Endothelial cell of umbilical vein (primary cell): Measurements from ENCODE around the gene POP5. TPM values are rescaled to one million over a fixed set of nuclear protein-coding genes. Genes with fewer than 3 reads are reported as not detected.

ENCODE experiments used
- BruUV-seq: library from RNA; stranded (reverse); fragments of 400-500 nt; replicated peaks from 2 replicates; lab custom pipeline; 2021; lab: Mats Ljungman, UMichigan
- CTCF ChIA-PET: fragments of 300-600, 350-600 bp; sonication (Branson Sonifier 250); formaldehyde crosslinking; loops from one replicate; lab custom pipeline; 2021; ENCODE audit warnings: antibody characterized with exemption, inconsistent platforms; lab: Charles Lee
- POLR2A ChIA-PET: fragments of 300-600, 350-600 bp; sonication (Branson Sonifier 250); formaldehyde crosslinking; loops from one replicate; lab custom pipeline; 2021; ENCODE audit warnings: antibody characterized with exemption, inconsistent platforms; lab: Charles Lee
- DNase-seq: peaks from one replicate; pipeline ENCODE4 v3.0.0-alpha.2; 2011; ENCODE audit warnings: low read depth, low spot score
- FAIRE-seq: peaks from 2 replicates; lab custom pipeline; 2011; peaks lifted over from hg19 to GRCh38; lab: Jason Lieb, UNC
- H2AFZ ChIP-seq: 2 replicates; pipeline ENCODE4 v1.6.0; 2012; ENCODE audit warnings: low read depth, low read length, control low read depth, inconsistent platforms
- H3K27ac ChIP-seq: 2 replicates; pipeline ENCODE4 v1.5.1; 2011; ENCODE audit warnings: low read depth, mild to moderate bottlenecking, control low read depth, low read length, moderate library complexity; ENCODE audit not compliant: insufficient read depth
- H3K27me3 ChIP-seq, 2 experiments: 2 replicates each; pipeline versions ENCODE4 v1.6.0 to v1.6.1; 2011; ENCODE audit warnings: low read length in 2 of 2, mixed read lengths in 1 of 2; ENCODE audit not compliant: control insufficient read depth in 2 of 2, insufficient read depth in 2 of 2
- H3K36me3 ChIP-seq, 2 experiments: 2 replicates in 1 of 2; 3 replicates in 1 of 2; pipeline ENCODE4 v1.5.1; 2011; ENCODE audit warnings: low read length in 2 of 2, mild to moderate bottlenecking in 1 of 2, moderate library complexity in 1 of 2; ENCODE audit not compliant: control insufficient read depth in 2 of 2, insufficient read depth in 2 of 2; ENCODE audit errors: extremely low read depth in 1 of 2
- H3K4me1 ChIP-seq: 3 replicates; pipeline ENCODE4 v1.5.1; 2011; ENCODE audit warnings: mild to moderate bottlenecking, low read length; ENCODE audit not compliant: control insufficient read depth, insufficient read depth; ENCODE audit errors: extremely low read depth
- H3K4me2 ChIP-seq: 2 replicates; pipeline ENCODE4 v1.6.1; 2011; ENCODE audit warnings: low read length, control low read depth, mixed read lengths; ENCODE audit not compliant: insufficient read depth
- H3K4me3 ChIP-seq, 3 experiments: fragments of 200-600 bp in 1 of 3; sonication (generic), shearing (Covaris generic) in 1 of 3; replicated peaks in 1 of 3; 2 replicates each; pipeline ENCODE4 v1.5.1; 2011 to 2016; ENCODE audit warnings: control low read depth in 3 of 3, low read length in 3 of 3, mild to moderate bottlenecking in 2 of 3, inconsistent platforms in 1 of 3, low read depth in 1 of 3, moderate library complexity in 1 of 3; ENCODE audit not compliant: insufficient read depth in 1 of 3
- H3K79me2 ChIP-seq: 2 replicates; pipeline ENCODE4 v1.6.0; 2012; ENCODE audit warnings: low read length, inconsistent platforms; ENCODE audit not compliant: control insufficient read depth, insufficient read depth
- H3K9ac ChIP-seq: replicated peaks from 2 replicates; pipeline ENCODE3; 2011; ENCODE audit warnings: low read length, control low read depth; ENCODE audit not compliant: insufficient read depth; ENCODE audit errors: extremely low read depth
- H3K9me1 ChIP-seq: replicated peaks from 3 replicates; pipeline ENCODE4 v1.6.0; 2011; ENCODE audit warnings: mild to moderate bottlenecking, low read length; ENCODE audit not compliant: control insufficient read depth, insufficient read depth; ENCODE audit errors: extremely low read depth
- H3K9me3 ChIP-seq: replicated peaks from 2 replicates; pipeline ENCODE4 v1.5.1; 2012; ENCODE audit warnings: low read length, inconsistent platforms; ENCODE audit not compliant: control insufficient read depth, insufficient read depth
- H4K20me1 ChIP-seq: replicated peaks from 2 replicates; pipeline ENCODE3; 2011; ENCODE audit warnings: mild to moderate bottlenecking, low read length; ENCODE audit not compliant: control insufficient read depth, insufficient read depth; ENCODE audit errors: extremely low read depth
- EZH2 ChIP-seq: IDR thresholded peaks from 2 replicates; pipeline ENCODE4 v1.6.1; 2012; ENCODE audit warnings: borderline replicate concordance, low read depth, mild to moderate bottlenecking, moderate library complexity, low read length, inconsistent platforms; ENCODE audit not compliant: severe bottlenecking
- FOS ChIP-seq: IDR thresholded peaks from 2 replicates; pipeline ENCODE4 v1.6.1; 2011; ENCODE audit warnings: mild to moderate bottlenecking, low read length, moderate library complexity, borderline replicate concordance; ENCODE audit not compliant: insufficient read depth
- GATA2 ChIP-seq: IDR thresholded peaks from 2 replicates; pipeline ENCODE4 v1.7.0; 2011; ENCODE audit warnings: low read depth, mild to moderate bottlenecking, moderate library complexity, mixed read lengths, low read length; ENCODE audit not compliant: insufficient read length, insufficient read depth
- JUN ChIP-seq: IDR thresholded peaks from 2 replicates; pipeline ENCODE4 v1.6.1; 2011; ENCODE audit warnings: borderline replicate concordance, low read depth; ENCODE audit not compliant: insufficient read length, insufficient read depth
- MYC ChIP-seq: IDR thresholded peaks from one replicate; pipeline ENCODE4 v1.6.1; 2011; ENCODE audit warnings: mild to moderate bottlenecking, low read depth, low read length
- POLR2A ChIP-seq: IDR thresholded peaks from 2 replicates; pipeline ENCODE4 v1.6.1; 2012; ENCODE audit warnings: low read depth, mild to moderate bottlenecking, control low read depth, low read length
- POLR2AphosphoS5 ChIP-seq: IDR thresholded peaks from 2 replicates; pipeline ENCODE4 v1.6.1; 2012; ENCODE audit warnings: low read depth, mild to moderate bottlenecking, control low read depth, low read length, moderate library complexity; ENCODE audit not compliant: insufficient read depth
- dilution Hi-C: fragments of 300-500 bp; cut with MboI; formaldehyde crosslinking; loops from one replicate; pipeline ENCODE4 v1.15.0; 2019; ENCODE audit warnings: low sequenced_read_pairs; ENCODE audit not compliant: extremely low pct_ligation_motif_present
- intact Hi-C: fragments of 100-400 bp; cut with micrococcal nuclease; formaldehyde crosslinking; loops from one replicate; pipeline ENCODE4 v1.10.0; 2022
- polyA plus RNA-seq, 4 experiments: library from polyadenylated mRNA; depleted of rRNA in 3 of 4; stranded (reverse) in 3 of 4; unstranded in 1 of 4; fragments of >200 nt; gene quantifications; 2 replicates each; pipeline versions ENCODE4 v1.2.1 to v1.2.3, GENCODE V29; 2011 to 2012; ENCODE audit warnings: missing spikeins in 1 of 4
- total RNA-seq: library from RNA; stranded (reverse); gene quantifications from 2 replicates; pipeline ENCODE4 v1.2.3, GENCODE V29; 2021
- TF ChIP-seq, protein P1 (sequence below), 2 donors: IDR thresholded peaks; 1 replicate in 1 of 2; 2 replicates in 1 of 2; pipeline ENCODE4 v1.5.1; 2011; ENCODE audit warnings: low read length in 2 of 2, mild to moderate bottlenecking in 2 of 2, moderate library complexity in 2 of 2, control low read depth in 1 of 2, inconsistent platforms in 1 of 2, low read depth in 1 of 2; ENCODE audit not compliant: insufficient read depth in 1 of 2; ENCODE audit errors: extremely low read depth in 1 of 2
- TF ChIP-seq, protein P2 (sequence below): IDR thresholded peaks from 2 replicates; pipeline ENCODE4 v1.6.1; 2011; ENCODE audit not compliant: insufficient read depth, insufficient read length

Gene POP5
- total and polyA plus RNA-seq, 2 donors (not counting 3 experiments of a cell fraction or from before 2014, with no cell fraction given), result 25.7 to 60.2 TPM

DNA sequence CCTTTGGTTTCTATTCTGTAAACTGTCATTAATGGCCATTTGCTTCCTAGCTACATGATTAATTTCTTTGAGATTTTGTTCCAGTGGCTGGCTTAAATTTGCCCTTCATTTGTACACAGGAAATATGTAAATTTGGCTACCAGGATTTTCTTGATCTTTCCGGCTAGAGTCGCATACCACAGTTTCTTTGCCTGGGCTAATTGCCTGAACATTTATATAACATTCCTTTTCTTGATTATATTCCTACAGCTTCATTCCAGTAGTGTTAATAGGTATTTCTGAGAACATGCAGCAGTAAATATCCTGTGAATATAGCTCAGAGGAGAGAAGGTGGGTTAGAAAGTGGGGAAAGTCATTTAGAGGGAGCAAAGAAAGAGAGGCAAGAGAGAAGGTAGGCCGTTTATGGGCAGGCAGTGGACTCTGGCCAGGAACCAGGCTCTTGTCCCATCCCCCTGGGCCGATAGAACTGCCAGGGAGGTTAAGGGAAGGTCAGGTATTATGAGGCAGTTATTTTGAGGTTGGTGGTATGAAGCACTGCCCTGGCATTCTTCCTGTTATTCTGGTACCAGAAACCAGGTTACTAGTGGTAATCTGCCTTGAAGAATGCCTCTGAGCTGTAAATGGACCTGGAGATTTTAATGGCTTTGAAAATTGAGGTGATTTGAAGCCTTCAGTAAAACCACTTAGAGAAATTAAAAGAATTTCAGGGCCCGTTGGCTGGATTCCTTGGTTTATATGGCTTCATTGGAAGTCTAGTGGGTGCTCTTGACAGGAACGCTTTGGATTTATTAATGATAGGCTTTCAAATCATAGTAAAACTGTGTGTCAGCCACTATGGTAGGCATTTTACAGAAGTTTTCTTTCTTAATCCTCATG is 42.7 kb downstream of the POP5 start:
- Histone ChIP-seq H3K4me3 (peak overlapping the region in 1 of 3 experiments; percentile 60), H3K27ac (peak overlapping the region; percentile 26), H3K79me2 (peaks cover 92% of the 10 kb centered on the region), H3K9me1 (no peaks in the 10 kb centered on the region), H2AFZ (no peak overlapping the region), H4K20me1 (peaks cover 18% of the 10 kb centered on the region), H3K36me3 (no peaks in the 10 kb centered on the region), H3K9me3 (no peaks in the 10 kb centered on the region), H3K4me1 (peaks cover 52% of the 10 kb centered on the region), H3K27me3 (no peaks in the 10 kb centered on the region), H3K4me2 (peak overlapping the region; percentile 96), H3K9ac (peak overlapping the region; percentile 51)
- CTCF ChIA-PET, result interaction anchor here (0.9 to 1.4 kb wide), 3 partner anchors 10 to 12 kb away, joined by 3 to 5 read pairs (median 3); partner anchors contain the start of gene COQ5
- peak; percentile 90 for DNase-seq
- intact Hi-C loops, result loop anchor here (1.0 kb wide), 1 partner anchor 43 kb away; the partner anchor contains the start of gene POP5
- peak; percentile 88 for FAIRE-seq
- POLR2A ChIA-PET, result interaction anchor here (0.6 to 1.9 kb wide), 4 partner anchors 9 to 43 kb away, joined by 3 to 7 read pairs (median 3); partner anchors contain the start of gene DYNLL1
- TF ChIP-seq POLR2AphosphoS5, result peak; percentile 22
- TF ChIP-seq JUN, result no peak
- BruUV-seq, result no TSS peak
- dilution Hi-C loops, result no loop called here

GRCh38 chr12:120537856-120538220 is 43.4 kb downstream of the POP5 start:
- peak; percentile 38 for DNase-seq
- peak; percentile 54 for FAIRE-seq
- Histone ChIP-seq H3K27ac (peak overlapping the region; percentile 26), H3K9me3 (no peaks in the 10 kb centered on the region), H3K4me1 (peaks cover 52% of the 10 kb centered on the region), H4K20me1 (peaks cover 18% of the 10 kb centered on the region), H2AFZ (no peak overlapping the region), H3K9me1 (no peaks in the 10 kb centered on the region), H3K9ac (peak overlapping the region; percentile 51), H3K79me2 (peaks cover 86% of the 10 kb centered on the region), H3K4me2 (peak overlapping the region; percentile 96), H3K4me3 (peak overlapping the region in 2 of 3 experiments; percentile 0 to 60), H3K36me3 (no peaks in the 10 kb centered on the region), H3K27me3 (no peaks in the 10 kb centered on the region)
- intact Hi-C loops, result loop anchor here (1.0 kb wide), 1 partner anchor 43 kb away; the partner anchor contains the start of gene POP5
- ChIA-PET POLR2A (interaction anchor here (0.6 to 1.9 kb wide), 3 partner anchors 8 to 42 kb away, joined by 3 to 7 read pairs (median 3); partner anchors contain the start of gene DYNLL1), CTCF (interaction anchor here (1.1 to 1.4 kb wide), 2 partner anchors 9 to 12 kb away, joined by 3 to 5 read pairs; partner anchors contain the start of gene COQ5)
- BruUV-seq, result no TSS peak
- TF ChIP-seq FOS (no peak), EZH2 (no peak), MYC (no peak), POLR2AphosphoS5 (no peak), GATA2 (no peak), JUN (no peak), POLR2A (no peak)
- TF ChIP-seq, protein P1, sequence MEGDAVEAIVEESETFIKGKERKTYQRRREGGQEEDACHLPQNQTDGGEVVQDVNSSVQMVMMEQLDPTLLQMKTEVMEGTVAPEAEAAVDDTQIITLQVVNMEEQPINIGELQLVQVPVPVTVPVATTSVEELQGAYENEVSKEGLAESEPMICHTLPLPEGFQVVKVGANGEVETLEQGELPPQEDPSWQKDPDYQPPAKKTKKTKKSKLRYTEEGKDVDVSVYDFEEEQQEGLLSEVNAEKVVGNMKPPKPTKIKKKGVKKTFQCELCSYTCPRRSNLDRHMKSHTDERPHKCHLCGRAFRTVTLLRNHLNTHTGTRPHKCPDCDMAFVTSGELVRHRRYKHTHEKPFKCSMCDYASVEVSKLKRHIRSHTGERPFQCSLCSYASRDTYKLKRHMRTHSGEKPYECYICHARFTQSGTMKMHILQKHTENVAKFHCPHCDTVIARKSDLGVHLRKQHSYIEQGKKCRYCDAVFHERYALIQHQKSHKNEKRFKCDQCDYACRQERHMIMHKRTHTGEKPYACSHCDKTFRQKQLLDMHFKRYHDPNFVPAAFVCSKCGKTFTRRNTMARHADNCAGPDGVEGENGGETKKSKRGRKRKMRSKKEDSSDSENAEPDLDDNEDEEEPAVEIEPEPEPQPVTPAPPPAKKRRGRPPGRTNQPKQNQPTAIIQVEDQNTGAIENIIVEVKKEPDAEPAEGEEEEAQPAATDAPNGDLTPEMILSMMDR (IDR thresholded peaks at IDR 0.05; ENCODE audit: extremely low read depth in 1 of 2, insufficient read depth in 1 of 2, low read depth in 1 of 2, low read length in 2 of 2), result no peak
- TF ChIP-seq, protein P2, sequence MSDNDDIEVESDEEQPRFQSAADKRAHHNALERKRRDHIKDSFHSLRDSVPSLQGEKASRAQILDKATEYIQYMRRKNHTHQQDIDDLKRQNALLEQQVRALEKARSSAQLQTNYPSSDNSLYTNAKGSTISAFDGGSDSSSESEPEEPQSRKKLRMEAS, result no peak
- dilution Hi-C loops, result no loop called here
